ENCODE data around the gene TUBB6. TPM values are rescaled to one million over a fixed set of nuclear protein-coding genes. Genes with fewer than 3 reads are reported as not detected.

TUBB6 gene
- total and polyA plus RNA-seq, 3 experiments from 2014 or later: 0.77 to 9.1 (median 8.8) TPM

DNA sequence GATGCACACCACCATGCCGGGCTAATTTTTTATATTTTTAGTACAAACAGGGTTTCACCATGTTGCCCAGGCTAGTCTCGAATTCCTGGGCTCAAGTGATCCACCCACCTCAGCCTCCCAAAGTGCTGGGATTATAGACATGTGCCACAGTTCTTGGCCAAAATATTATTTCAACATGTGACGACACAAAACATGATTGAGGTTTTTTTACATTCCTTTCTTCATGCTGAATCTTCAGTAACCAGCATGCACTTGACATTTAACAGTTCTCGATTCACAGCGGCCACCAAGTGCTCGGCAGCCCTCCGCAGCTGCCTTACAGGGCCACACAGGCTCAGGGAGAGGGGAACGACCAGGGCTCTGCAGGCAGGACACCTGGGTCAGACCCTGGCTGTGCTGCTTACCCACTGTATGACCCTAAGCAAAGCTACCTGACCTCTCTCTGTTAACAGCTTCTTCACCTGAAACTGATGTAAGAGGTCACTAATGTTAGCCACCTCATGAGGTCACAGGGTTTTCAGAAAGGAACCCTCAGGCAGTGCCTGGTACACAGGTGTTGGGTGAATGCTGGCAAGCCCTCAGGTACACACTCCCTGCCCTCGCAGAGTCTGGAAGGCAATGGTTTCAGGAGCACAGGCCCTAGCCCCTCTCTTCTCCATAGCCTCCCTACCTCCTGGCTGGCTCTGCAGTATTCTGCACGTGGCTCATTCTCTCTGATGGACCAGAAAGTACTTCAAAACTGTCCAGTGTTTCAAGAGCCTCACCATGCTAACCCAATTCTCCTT is 25.7 kb downstream of the TUBB6 start:
- H3K36me3 ChIP-seq (ENCODE audit: insufficient read depth, low read length): peaks cover 22% of the 10 kb centered on the region
- no peaks in the 10 kb centered on the region for H3K4me1 Mint-ChIP-seq

DNA sequence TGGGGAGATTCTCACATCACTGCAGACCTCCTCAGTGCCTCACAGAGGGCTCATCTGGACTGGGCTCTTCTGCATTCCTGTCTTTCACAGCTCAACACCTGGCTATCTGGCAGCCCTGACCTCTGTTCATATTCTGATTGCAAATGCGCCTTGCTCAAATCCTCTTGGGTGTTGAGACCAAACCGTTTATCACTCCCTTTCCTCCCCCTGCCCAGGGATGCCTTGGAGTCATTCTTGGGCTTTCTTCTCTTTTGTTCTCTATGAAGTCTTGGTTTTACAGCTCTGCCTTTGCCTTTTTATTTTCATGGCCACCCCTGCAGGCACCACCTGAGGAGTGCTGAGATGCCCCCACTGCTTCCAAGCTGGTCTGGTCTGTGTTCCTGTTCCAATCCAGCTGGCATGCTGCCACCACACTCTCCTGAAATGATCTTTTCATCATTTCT is 26.3 kb downstream of the TUBB6 start:
- H3K27ac Mint-ChIP-seq: peak overlapping the region in 1 of 8 donors; percentile 37
- H3K4me3 Mint-ChIP-seq: no peak overlapping the region
- DNase-seq: no peak
- H3K4me1 ChIP-seq (ENCODE audit: insufficient read depth, low read length): no peaks in the 10 kb centered on the region
- H3K9me3 ChIP-seq (ENCODE audit: low read length): no peaks in the 10 kb centered on the region
- H3K27ac ChIP-seq (ENCODE audit: low read depth, low read length): no peak overlapping the region
- H3K36me3 Mint-ChIP-seq: peaks cover 3 to 67% (median 24%) of the 10 kb centered on the region in 3 donors
- ChIA-PET CTCF (interaction anchor here (1.1 kb wide), 1 partner anchor 19 kb away, joined by 3 read pairs; no protein-coding TSS in a partner anchor), POLR2A (no interaction called here)
- peaks cover 0 to 1% of the 10 kb centered on the region in 2 donors for H3K27me3 Mint-ChIP-seq
- no peaks in the 10 kb centered on the region for H3K4me1 Mint-ChIP-seq
- H3K27me3 ChIP-seq (ENCODE audit: insufficient read depth, low read length, poor library complexity, severe bottlenecking): no peaks in the 10 kb centered on the region
- H3K36me3 ChIP-seq (ENCODE audit: insufficient read depth, low read length): peaks cover 18% of the 10 kb centered on the region
- H3K4me3 ChIP-seq (ENCODE audit: low read length): no peak overlapping the region
- H3K9me3 Mint-ChIP-seq: no peaks in the 10 kb centered on the region

More for the DNA sequence above, 25.7 kb downstream of the TUBB6 start:
- peaks cover 0 to 1% of the 10 kb centered on the region in 2 donors for H3K27me3 Mint-ChIP-seq
- Histone ChIP-seq H3K27me3 (ENCODE audit: insufficient read depth, low read length, poor library complexity, severe bottlenecking) (no peaks in the 10 kb centered on the region), H3K27ac (ENCODE audit: low read depth, low read length) (no peak overlapping the region), H3K9me3 (ENCODE audit: low read length) (no peaks in the 10 kb centered on the region), H3K4me3 (ENCODE audit: low read length) (no peak overlapping the region), H3K4me1 (ENCODE audit: insufficient read depth, low read length) (no peaks in the 10 kb centered on the region)
- H3K36me3 Mint-ChIP-seq: peaks cover 3 to 70% (median 27%) of the 10 kb centered on the region in 3 donors
- H3K9me3 Mint-ChIP-seq: no peaks in the 10 kb centered on the region
- no peak for DNase-seq
- no peak overlapping the region for H3K4me3 Mint-ChIP-seq
- ChIA-PET POLR2A (interaction anchor here (0.6 kb wide), 1 partner anchor 31 kb away, joined by 3 read pairs; no protein-coding TSS in a partner anchor), CTCF (no interaction called here)
- no peak overlapping the region for H3K27ac Mint-ChIP-seq

DNA sequence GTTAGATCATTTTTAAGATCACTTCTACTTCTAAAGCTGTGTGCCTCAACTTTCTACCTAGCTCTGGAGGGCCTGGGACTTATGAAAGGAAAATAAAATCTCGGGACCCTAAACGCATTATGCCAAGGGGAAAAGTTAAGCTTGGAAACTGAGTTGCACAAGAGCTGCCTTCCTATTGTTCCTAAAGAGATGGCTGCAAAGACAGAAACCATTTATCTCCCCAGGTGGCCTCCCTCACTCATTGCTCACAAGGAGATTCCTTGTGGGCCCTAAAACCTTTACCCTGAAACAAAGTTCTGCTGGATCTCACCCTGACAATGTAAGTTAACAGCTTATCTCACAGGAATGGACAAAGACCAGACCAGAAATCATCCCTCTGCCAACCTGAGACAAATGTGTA is 26.8 kb downstream of the TUBB6 start:
- Mint-ChIP-seq H3K36me3 (peaks cover 3 to 62% (median 21%) of the 10 kb centered on the region in 3 donors), H3K4me1 (no peaks in the 10 kb centered on the region), H3K27ac (peak overlapping the region in 3 of 8 donors; percentile 3 to 66 (median 37)), H3K4me3 (no peak overlapping the region), H3K27me3 (peaks cover 0 to 1% of the 10 kb centered on the region in 2 donors), H3K9me3 (no peaks in the 10 kb centered on the region)
- Histone ChIP-seq H3K27me3 (ENCODE audit: insufficient read depth, low read length, poor library complexity, severe bottlenecking) (no peaks in the 10 kb centered on the region), H3K27ac (ENCODE audit: low read depth, low read length) (no peak overlapping the region), H3K36me3 (ENCODE audit: insufficient read depth, low read length) (peaks cover 16% of the 10 kb centered on the region), H3K9me3 (ENCODE audit: low read length) (no peaks in the 10 kb centered on the region), H3K4me3 (ENCODE audit: low read length) (no peak overlapping the region), H3K4me1 (ENCODE audit: insufficient read depth, low read length) (no peaks in the 10 kb centered on the region)
- POLR2A ChIA-PET: interaction anchor here (0.6 kb wide), 1 partner anchor 12 kb away, joined by 8 read pairs; no protein-coding TSS in a partner anchor
- DNase-seq: no peak
- CTCF ChIA-PET: interaction anchor here (1.1 kb wide), 1 partner anchor 20 kb away, joined by 3 read pairs; no protein-coding TSS in a partner anchor

DNA sequence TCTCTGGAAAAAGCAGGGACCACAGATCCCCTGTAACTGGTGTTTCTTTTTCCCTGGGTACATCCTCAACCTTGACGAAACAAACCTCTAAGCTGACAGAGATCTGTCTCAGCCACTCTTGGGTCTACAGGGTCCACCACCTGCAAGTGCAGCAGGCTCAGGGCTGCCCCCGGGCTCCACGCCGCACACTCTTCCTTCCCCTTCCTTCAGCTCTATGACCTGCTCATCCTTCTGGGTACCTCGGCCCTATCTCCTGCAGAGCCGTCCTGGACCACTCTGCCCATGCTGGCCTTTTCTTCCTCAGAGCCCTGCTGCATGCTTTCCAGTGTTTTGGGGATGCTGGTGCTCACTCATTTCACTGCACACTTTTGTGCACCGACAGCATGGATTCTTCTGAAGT is 27.5 kb downstream of the TUBB6 start:
- POLR2A ChIA-PET: interaction anchor here (0.6 kb wide), 1 partner anchor 11 kb away, joined by 8 read pairs; no protein-coding TSS in a partner anchor
- Histone ChIP-seq H3K4me3 (ENCODE audit: low read length) (no peak overlapping the region), H3K4me1 (ENCODE audit: insufficient read depth, low read length) (no peaks in the 10 kb centered on the region), H3K27ac (ENCODE audit: low read depth, low read length) (no peak overlapping the region), H3K9me3 (ENCODE audit: low read length) (no peaks in the 10 kb centered on the region), H3K36me3 (ENCODE audit: insufficient read depth, low read length) (peaks cover 16% of the 10 kb centered on the region), H3K27me3 (ENCODE audit: insufficient read depth, low read length, poor library complexity, severe bottlenecking) (no peaks in the 10 kb centered on the region)
- Mint-ChIP-seq H3K9me3 (no peaks in the 10 kb centered on the region), H3K36me3 (peaks cover 3 to 68% (median 23%) of the 10 kb centered on the region in 3 donors), H3K4me1 (no peaks in the 10 kb centered on the region), H3K27ac (peak overlapping the region in 2 of 8 donors; percentile 76 to 91), H3K4me3 (no peak overlapping the region), H3K27me3 (peaks cover 0 to 1% of the 10 kb centered on the region in 2 donors)
- CTCF ChIA-PET: interaction anchor here (1.1 kb wide), 1 partner anchor 20 kb away, joined by 3 read pairs; no protein-coding TSS in a partner anchor
- no peak for DNase-seq

DNA sequence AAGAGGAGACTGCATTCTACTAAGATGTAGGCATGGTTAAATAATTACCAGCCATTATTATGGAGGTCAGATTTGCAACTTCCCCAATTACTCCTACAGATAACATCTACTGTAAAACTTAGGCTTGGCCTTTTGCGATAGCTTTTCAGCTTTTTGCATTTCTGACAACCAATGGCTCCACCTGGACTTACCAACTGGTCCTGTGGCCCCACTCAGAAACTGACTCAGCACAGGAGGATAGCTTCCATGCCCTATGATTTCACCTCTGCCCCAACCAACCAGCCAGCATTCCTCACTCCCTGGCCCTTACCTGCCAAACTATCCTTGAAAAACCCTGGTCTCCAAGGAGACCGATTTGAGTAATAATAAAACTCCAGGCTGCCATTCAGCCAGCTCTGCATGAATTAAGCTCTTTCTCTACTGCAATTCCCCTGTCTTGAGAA is 28.2 kb downstream of the TUBB6 start:
- Histone ChIP-seq H3K27me3 (ENCODE audit: insufficient read depth, low read length, poor library complexity, severe bottlenecking) (no peaks in the 10 kb centered on the region), H3K4me1 (ENCODE audit: insufficient read depth, low read length) (no peaks in the 10 kb centered on the region), H3K36me3 (ENCODE audit: insufficient read depth, low read length) (peaks cover 16% of the 10 kb centered on the region), H3K4me3 (ENCODE audit: low read length) (no peak overlapping the region), H3K9me3 (ENCODE audit: low read length) (no peaks in the 10 kb centered on the region), H3K27ac (ENCODE audit: low read depth, low read length) (no peak overlapping the region)
- Mint-ChIP-seq H3K9me3 (no peaks in the 10 kb centered on the region), H3K4me3 (no peak overlapping the region), H3K36me3 (peaks cover 3 to 66% (median 23%) of the 10 kb centered on the region in 3 donors), H3K27ac (peak overlapping the region in 3 of 8 donors; percentile 18 to 41 (median 23)), H3K27me3 (peaks cover 0 to 1% of the 10 kb centered on the region in 2 donors), H3K4me1 (no peaks in the 10 kb centered on the region)
- CTCF ChIA-PET: no interaction called here
- POLR2A ChIA-PET: no interaction called here
- DNase-seq: no peak

DNA sequence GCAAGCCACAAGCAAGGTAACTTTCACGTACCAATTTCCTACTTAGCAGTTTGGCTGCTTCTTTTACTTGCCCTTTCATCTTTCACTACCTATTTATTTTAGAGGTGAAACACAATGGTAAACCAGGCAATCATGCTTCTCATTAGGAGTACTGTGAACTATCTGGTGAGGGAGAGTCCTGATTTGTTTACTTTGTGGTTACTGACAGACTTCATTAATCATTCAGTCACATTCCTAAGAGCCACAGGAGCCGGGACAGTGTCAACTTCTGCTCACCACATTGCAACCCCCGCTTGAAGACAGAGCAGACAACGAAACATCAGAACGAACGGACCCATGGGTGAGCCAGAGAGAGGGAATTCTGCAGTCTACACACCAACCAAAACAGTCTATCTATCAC is 28.8 kb downstream of the TUBB6 start:
- ChIA-PET POLR2A (no interaction called here), CTCF (interaction anchor here (1.6 kb wide), 1 partner anchor 9 kb away, joined by 4 read pairs; no protein-coding TSS in a partner anchor)
- Histone ChIP-seq H3K36me3 (ENCODE audit: insufficient read depth, low read length) (peaks cover 16% of the 10 kb centered on the region), H3K27me3 (ENCODE audit: insufficient read depth, low read length, poor library complexity, severe bottlenecking) (no peaks in the 10 kb centered on the region), H3K27ac (ENCODE audit: low read depth, low read length) (no peak overlapping the region), H3K9me3 (ENCODE audit: low read length) (no peaks in the 10 kb centered on the region), H3K4me3 (ENCODE audit: low read length) (no peak overlapping the region), H3K4me1 (ENCODE audit: insufficient read depth, low read length) (no peaks in the 10 kb centered on the region)
- Mint-ChIP-seq H3K4me1 (no peaks in the 10 kb centered on the region), H3K36me3 (peaks cover 6 to 69% (median 23%) of the 10 kb centered on the region in 3 donors), H3K27ac (peak overlapping the region in 1 of 8 donors; percentile 10), H3K9me3 (no peaks in the 10 kb centered on the region), H3K4me3 (no peak overlapping the region), H3K27me3 (peaks cover 0 to 1% of the 10 kb centered on the region in 2 donors)
- no peak for DNase-seq

DNA sequence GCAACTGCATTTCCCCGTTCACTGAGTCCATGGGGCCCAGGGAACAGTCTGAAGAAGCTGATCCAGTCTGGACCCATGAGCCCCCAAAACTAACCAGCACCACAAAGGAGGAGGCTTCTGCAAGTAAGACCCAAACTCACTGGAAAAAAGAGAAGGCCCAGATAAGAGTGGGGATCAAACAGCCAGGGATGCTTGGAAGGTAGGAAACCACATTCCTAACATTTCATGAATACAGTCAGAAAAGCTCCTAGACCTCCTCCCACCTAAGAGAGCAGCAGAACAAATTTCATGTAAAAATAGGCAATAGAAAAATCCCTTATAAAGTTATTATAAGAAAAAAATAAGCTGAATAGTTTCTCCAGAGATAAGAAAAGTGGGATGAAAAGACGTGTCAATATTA is 30.3 kb downstream of the TUBB6 start:
- Mint-ChIP-seq H3K36me3 (peaks cover 9 to 83% (median 30%) of the 10 kb centered on the region in 3 donors), H3K27ac (no peak overlapping the region), H3K27me3 (peaks cover 0 to 1% of the 10 kb centered on the region in 2 donors), H3K9me3 (no peaks in the 10 kb centered on the region), H3K4me1 (no peaks in the 10 kb centered on the region), H3K4me3 (no peak overlapping the region)
- Histone ChIP-seq H3K4me1 (ENCODE audit: insufficient read depth, low read length) (no peaks in the 10 kb centered on the region), H3K4me3 (ENCODE audit: low read length) (no peak overlapping the region), H3K36me3 (ENCODE audit: insufficient read depth, low read length) (peaks cover 19% of the 10 kb centered on the region), H3K9me3 (ENCODE audit: low read length) (no peaks in the 10 kb centered on the region), H3K27ac (ENCODE audit: low read depth, low read length) (no peak overlapping the region), H3K27me3 (ENCODE audit: insufficient read depth, low read length, poor library complexity, severe bottlenecking) (no peaks in the 10 kb centered on the region)
- DNase-seq: no peak
- POLR2A ChIA-PET: no interaction called here
- CTCF ChIA-PET: interaction anchor here (1.6 kb wide), 1 partner anchor 10 kb away, joined by 4 read pairs; no protein-coding TSS in a partner anchor

Data from CD8-positive, alpha-beta memory T cell (primary cell).